ENCODE measurements around the gene KCTD12.

The KCTD12 gene

DNA sequence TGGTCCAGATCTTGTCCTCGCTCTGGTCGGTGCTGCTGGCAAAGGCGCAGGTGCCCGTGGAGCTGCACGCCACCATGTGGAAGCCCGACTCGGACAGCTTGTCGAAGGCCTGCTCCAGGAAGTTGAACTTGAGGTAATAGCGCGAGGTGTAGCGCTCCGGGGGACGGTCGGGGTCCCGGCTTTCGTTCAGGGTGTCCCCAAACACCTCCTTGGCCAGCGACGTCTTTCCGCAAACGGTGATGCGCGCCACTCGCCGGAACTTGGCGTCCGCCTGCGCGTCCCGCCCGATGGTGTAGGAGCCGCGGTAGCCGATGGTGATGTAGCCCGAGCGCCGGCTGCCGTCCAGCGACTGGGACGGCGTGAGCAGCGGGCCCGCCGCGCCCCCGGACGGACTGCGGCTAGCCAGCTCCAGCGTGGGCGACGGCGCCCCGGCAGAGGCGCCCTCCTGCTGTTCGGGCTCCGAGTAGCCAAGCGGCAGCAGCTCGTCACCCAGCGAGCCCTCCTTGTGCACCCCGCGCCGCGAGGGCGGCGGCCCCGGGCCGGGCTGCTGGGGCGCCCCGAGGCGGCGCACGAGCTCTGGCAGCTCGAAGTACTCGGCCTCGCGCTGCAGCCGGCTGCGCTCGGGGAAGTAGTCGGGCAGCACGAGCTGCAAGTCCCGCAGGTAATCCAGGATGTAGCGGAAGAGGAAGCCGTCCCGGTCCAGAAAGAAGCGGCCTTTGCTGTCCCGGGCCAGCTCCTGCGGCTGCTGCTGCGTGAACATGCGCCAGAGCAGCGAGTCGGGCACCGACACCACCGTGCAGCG, 801 bp downstream of the KCTD12 start:
- Histone ChIP-seq H3K36me3 (ENCODE audit: insufficient read depth, low read length) (no peaks in the 10 kb centered on the region), H3K27ac (ENCODE audit: low read length) (no peak overlapping the region), H3K79me2 (ENCODE audit: insufficient read depth, low read length) (no peaks in the 10 kb centered on the region), H3K9ac (ENCODE audit: low read depth, low read length) (peak overlapping the region; percentile 54), H3K27me3 (ENCODE audit: insufficient read depth, low read length, poor library complexity) (peaks cover 16% of the 10 kb centered on the region), H3K9me3 (ENCODE audit: insufficient read depth, low read length, severe bottlenecking) (no peaks in the 10 kb centered on the region), H4K20me1 (ENCODE audit: insufficient read depth, low read length) (no peaks in the 10 kb centered on the region), H3K4me3 (ENCODE audit: low read depth in 1 of 2, low read length in 2 of 2) (peak overlapping the region; percentile 31 to 64; a peak in 3 of 4 replicates), H3K4me1 (ENCODE audit: insufficient read depth, low read length) (peaks cover 11% of the 10 kb centered on the region), H3K4me2 (ENCODE audit: insufficient read depth, low read length) (peak overlapping the region; percentile 88), H2AFZ (ENCODE audit: low read depth, low read length) (peak overlapping the region; percentile 70)
- TF ChIP-seq, protein P1, sequence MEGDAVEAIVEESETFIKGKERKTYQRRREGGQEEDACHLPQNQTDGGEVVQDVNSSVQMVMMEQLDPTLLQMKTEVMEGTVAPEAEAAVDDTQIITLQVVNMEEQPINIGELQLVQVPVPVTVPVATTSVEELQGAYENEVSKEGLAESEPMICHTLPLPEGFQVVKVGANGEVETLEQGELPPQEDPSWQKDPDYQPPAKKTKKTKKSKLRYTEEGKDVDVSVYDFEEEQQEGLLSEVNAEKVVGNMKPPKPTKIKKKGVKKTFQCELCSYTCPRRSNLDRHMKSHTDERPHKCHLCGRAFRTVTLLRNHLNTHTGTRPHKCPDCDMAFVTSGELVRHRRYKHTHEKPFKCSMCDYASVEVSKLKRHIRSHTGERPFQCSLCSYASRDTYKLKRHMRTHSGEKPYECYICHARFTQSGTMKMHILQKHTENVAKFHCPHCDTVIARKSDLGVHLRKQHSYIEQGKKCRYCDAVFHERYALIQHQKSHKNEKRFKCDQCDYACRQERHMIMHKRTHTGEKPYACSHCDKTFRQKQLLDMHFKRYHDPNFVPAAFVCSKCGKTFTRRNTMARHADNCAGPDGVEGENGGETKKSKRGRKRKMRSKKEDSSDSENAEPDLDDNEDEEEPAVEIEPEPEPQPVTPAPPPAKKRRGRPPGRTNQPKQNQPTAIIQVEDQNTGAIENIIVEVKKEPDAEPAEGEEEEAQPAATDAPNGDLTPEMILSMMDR (IDR thresholded peaks at IDR 0.05; ENCODE audit: borderline replicate concordance, extremely low read depth, low read length, poor library complexity, severe bottlenecking), result no peak
- ATAC-seq (ENCODE audit: insufficient read depth, low read depth) (peak; percentile 40), DNase-seq (peak; percentile 24)

DNA sequence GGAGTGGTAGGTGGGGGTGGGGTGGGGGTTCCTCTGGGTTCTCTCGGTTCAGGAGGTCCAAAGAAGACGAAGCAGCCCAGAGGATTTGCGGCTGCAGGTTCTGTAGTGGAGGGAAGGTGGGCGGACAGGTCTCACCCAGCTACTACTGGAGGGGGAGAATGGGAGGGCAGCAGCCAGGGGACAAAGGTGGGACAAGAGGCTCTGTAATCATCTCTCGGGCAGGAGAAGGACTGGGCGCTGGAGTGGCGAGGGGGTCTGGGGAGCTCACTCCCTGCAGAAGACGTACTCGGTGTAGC, 1.4 kb downstream of the KCTD12 start:
- Histone ChIP-seq H3K79me2 (ENCODE audit: insufficient read depth, low read length) (no peaks in the 10 kb centered on the region), H3K36me3 (ENCODE audit: insufficient read depth, low read length) (no peaks in the 10 kb centered on the region), H3K4me3 (ENCODE audit: low read depth in 1 of 2, low read length in 2 of 2) (peak overlapping the region in 1 of 2 experiments; percentile 64; a peak in 2 of 4 replicates), H3K9ac (ENCODE audit: low read depth, low read length) (no peak overlapping the region), H3K27ac (ENCODE audit: low read length) (no peak overlapping the region), H3K4me2 (ENCODE audit: insufficient read depth, low read length) (peak overlapping the region; percentile 88), H3K27me3 (ENCODE audit: insufficient read depth, low read length, poor library complexity) (peaks cover 16% of the 10 kb centered on the region), H3K9me3 (ENCODE audit: insufficient read depth, low read length, severe bottlenecking) (no peaks in the 10 kb centered on the region), H3K4me1 (ENCODE audit: insufficient read depth, low read length) (peaks cover 17% of the 10 kb centered on the region), H4K20me1 (ENCODE audit: insufficient read depth, low read length) (no peaks in the 10 kb centered on the region), H2AFZ (ENCODE audit: low read depth, low read length) (no peak overlapping the region)
- ATAC-seq (ENCODE audit: insufficient read depth, low read depth) (no peak), DNase-seq (no peak)
- TF ChIP-seq, protein P1 (IDR thresholded peaks at IDR 0.05; ENCODE audit: borderline replicate concordance, extremely low read depth, low read length, poor library complexity, severe bottlenecking), result no peak
- no peak for TF ChIP-seq EZH2 (IDR thresholded peaks at IDR 0.05; ENCODE audit: borderline replicate concordance, low read depth, low read length, severe bottlenecking)

DNA sequence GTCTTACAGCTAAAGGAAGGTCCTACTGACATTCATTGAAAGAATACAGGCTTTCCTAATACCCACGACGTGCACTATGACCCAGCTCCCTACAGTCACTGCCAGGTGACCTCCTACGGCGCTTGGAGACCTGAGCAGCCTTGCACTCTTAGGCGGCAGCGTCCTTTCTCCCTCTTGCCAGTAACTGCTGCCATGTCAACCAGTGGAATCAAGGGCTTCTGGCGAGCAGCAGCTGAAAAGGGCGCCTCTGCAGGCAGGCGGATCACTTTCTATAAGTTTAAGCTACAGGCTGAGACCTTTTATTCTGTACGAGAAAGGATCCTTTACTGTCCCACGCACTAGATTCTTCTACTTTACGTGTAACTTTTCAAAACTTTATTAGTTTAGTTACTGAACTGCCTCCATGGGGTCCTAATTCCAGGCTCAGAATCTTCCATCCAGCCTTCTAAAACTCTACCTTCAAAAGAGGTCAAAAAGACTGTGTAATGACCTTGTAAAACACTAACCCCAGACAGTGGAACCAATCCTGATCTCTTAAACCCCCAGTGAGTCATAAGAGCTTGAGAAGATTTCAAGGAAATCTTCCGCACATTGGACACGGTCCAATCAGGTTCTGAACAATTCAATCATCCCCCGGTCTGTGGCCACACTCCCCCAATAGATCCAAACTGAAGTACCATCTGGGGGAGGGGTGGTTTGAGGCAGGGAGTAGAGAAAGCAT, 1.9 kb downstream of the KCTD12 start:
- Histone ChIP-seq H3K9ac (ENCODE audit: low read depth, low read length) (no peak overlapping the region), H3K27ac (ENCODE audit: low read length) (no peak overlapping the region), H3K4me1 (ENCODE audit: insufficient read depth, low read length) (peaks cover 22% of the 10 kb centered on the region), H3K36me3 (ENCODE audit: insufficient read depth, low read length) (no peaks in the 10 kb centered on the region), H3K4me2 (ENCODE audit: insufficient read depth, low read length) (no peak overlapping the region), H3K9me3 (ENCODE audit: insufficient read depth, low read length, severe bottlenecking) (no peaks in the 10 kb centered on the region), H3K27me3 (ENCODE audit: insufficient read depth, low read length, poor library complexity) (peaks cover 16% of the 10 kb centered on the region), H2AFZ (ENCODE audit: low read depth, low read length) (no peak overlapping the region), H3K4me3 (ENCODE audit: low read depth in 1 of 2, low read length in 2 of 2) (no peak overlapping the region), H3K79me2 (ENCODE audit: insufficient read depth, low read length) (no peaks in the 10 kb centered on the region), H4K20me1 (ENCODE audit: insufficient read depth, low read length) (no peaks in the 10 kb centered on the region)
- DNase-seq, result no peak
- TF ChIP-seq, protein P1 (IDR thresholded peaks at IDR 0.05; ENCODE audit: borderline replicate concordance, extremely low read depth, low read length, poor library complexity, severe bottlenecking), result no peak
- TF ChIP-seq EZH2 (IDR thresholded peaks at IDR 0.05; ENCODE audit: borderline replicate concordance, low read depth, low read length, severe bottlenecking), result no peak
- ATAC-seq (ENCODE audit: insufficient read depth, low read depth), result no peak
